Upper lobe of right lung (tissue), 1 donor: ENCODE measurements around the gene CDKAL1. TPM values are rescaled to one million over a fixed set of nuclear protein-coding genes. Genes with fewer than 3 reads are reported as not detected.
"Not testable (repeated sequence)": the region's sequence is repeated elsewhere in the genome, so short reads cannot be mapped to it uniquely, and the experiment has no call there.

Experiments used
- ATAC-seq: fragments of 200-7000 bp; cut with Tn5 transposase; one replicate; pipeline ENCODE4 v1.9.1; 2020; ENCODE audit warnings: mild to moderate bottlenecking, moderate library complexity
- DNase-seq: peaks from one replicate; pipeline ENCODE4 v3.0.0-alpha.2; 2020
- H3K27ac ChIP-seq: fragments of 200-600 bp; one replicate; pipeline ENCODE4 v1.8.0; 2022
- H3K27me3 ChIP-seq: fragments of 200-600 bp; one replicate; pipeline ENCODE4 v1.8.0; 2022; ENCODE audit warnings: mild to moderate bottlenecking
- H3K36me3 ChIP-seq: fragments of 200-600 bp; one replicate; pipeline ENCODE4 v1.8.0; 2022
- H3K4me1 ChIP-seq: fragments of 200-600 bp; one replicate; pipeline ENCODE4 v1.8.0; 2022
- H3K4me3 ChIP-seq: fragments of 200-600 bp; one replicate; pipeline ENCODE4 v1.8.0; 2022; ENCODE audit warnings: mild to moderate bottlenecking
- H3K9me3 ChIP-seq: fragments of 200-600 bp; one replicate; pipeline ENCODE4 v1.8.0; 2022
- intact Hi-C: fragments of 100-400 bp; cut with DNase I; formaldehyde crosslinking; loops from one replicate; pipeline ENCODE4 v1.11.0; 2022
- total RNA-seq: library from RNA; stranded (reverse); fragmentation: NEBNext Ultra II Directional; extraction: Animal tissue kit (Norgen Biotek cat#: 25700); gene quantifications from one replicate; pipeline ENCODE4 v1.2.1, GENCODE V29; 2021
- TF ChIP-seq, protein P1 (sequence below): fragments of 200-600 bp; IDR thresholded peaks from one replicate; pipeline ENCODE4 v1.8.0; 2022; ENCODE audit warnings: antibody characterized with exemption
- donor health status: DM: no; HTN: yes; CAD: no; lungs with severe emphysema.

CDKAL1 gene
- total RNA-seq, 1 donor from 2014 or later = 16.0 TPM

DNA sequence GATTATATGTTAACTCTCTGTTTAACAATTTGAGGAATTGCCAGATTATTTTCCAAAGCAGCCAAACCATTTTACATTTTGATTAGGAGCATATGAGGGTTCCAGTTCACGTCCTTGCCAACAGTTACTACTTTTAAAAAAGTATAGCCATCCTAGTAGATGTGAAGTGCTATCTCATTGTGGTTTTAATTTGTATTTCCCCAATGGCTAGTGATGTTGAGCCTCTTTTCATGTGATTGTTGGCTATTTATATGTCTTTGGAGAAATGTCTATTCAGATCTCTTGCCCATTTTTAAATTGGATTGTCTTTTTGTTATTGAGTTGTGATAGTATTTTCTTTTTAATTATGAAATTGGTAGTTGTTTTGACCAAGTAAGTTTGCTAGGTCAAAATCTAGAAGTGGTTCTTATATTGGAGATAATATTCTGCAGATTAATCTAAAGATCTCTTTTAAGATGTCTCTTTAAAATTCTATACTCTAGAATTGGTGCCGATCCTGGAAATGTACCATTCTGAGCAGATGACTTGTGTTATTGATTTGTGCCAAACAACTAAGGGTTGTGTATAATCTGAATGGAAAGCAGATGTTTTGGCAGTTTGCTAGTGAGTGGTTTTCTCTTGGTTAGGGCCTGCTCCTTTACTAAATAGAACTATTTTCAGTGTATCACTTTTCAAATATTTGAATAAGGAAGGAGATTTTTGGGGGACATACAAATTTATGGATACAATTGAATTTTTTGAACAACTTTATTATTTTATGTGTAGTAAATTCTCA is 99.5 kb downstream of the CDKAL1 start:
- H3K9me3 ChIP-seq = no peaks in the 10 kb centered on the region
- no peaks in the 10 kb centered on the region for H3K27me3 ChIP-seq
- no peak overlapping the region for H3K4me3 ChIP-seq
- no peaks in the 10 kb centered on the region for H3K36me3 ChIP-seq
- TF ChIP-seq, protein P1, sequence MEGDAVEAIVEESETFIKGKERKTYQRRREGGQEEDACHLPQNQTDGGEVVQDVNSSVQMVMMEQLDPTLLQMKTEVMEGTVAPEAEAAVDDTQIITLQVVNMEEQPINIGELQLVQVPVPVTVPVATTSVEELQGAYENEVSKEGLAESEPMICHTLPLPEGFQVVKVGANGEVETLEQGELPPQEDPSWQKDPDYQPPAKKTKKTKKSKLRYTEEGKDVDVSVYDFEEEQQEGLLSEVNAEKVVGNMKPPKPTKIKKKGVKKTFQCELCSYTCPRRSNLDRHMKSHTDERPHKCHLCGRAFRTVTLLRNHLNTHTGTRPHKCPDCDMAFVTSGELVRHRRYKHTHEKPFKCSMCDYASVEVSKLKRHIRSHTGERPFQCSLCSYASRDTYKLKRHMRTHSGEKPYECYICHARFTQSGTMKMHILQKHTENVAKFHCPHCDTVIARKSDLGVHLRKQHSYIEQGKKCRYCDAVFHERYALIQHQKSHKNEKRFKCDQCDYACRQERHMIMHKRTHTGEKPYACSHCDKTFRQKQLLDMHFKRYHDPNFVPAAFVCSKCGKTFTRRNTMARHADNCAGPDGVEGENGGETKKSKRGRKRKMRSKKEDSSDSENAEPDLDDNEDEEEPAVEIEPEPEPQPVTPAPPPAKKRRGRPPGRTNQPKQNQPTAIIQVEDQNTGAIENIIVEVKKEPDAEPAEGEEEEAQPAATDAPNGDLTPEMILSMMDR = no peak
- intact Hi-C loops = no loop called here
- H3K4me1 ChIP-seq = no peaks in the 10 kb centered on the region
- no peak for ATAC-seq
- no peak overlapping the region for H3K27ac ChIP-seq
- no peak for DNase-seq

DNA sequence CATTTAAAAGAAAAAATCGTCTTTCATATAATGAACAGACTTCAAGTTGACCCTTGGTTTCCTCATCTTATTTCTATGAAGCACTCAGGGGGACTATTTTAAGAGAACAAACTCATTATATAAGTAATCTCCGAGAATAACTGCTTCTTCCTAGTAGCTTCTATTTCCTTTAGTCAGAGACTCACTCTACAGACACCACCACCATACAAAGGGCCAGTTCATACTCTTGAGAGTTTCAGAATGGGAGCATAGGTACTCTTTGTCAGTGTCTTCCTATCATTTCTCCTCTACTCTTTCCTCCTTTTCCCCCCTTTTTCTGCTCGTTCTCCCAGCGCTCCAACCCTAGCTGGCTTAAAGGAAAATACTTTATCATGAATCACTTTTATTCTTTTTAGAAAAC is 104.9 kb downstream of the CDKAL1 start:
- no peak overlapping the region for H3K27ac ChIP-seq
- H3K9me3 ChIP-seq = no peaks in the 10 kb centered on the region
- TF ChIP-seq, protein P1 = no peak
- no peaks in the 10 kb centered on the region for H3K4me1 ChIP-seq
- DNase-seq = no peak
- no peak for ATAC-seq
- no peak overlapping the region for H3K4me3 ChIP-seq
- intact Hi-C loops = no loop called here
- no peaks in the 10 kb centered on the region for H3K27me3 ChIP-seq
- no peaks in the 10 kb centered on the region for H3K36me3 ChIP-seq

DNA sequence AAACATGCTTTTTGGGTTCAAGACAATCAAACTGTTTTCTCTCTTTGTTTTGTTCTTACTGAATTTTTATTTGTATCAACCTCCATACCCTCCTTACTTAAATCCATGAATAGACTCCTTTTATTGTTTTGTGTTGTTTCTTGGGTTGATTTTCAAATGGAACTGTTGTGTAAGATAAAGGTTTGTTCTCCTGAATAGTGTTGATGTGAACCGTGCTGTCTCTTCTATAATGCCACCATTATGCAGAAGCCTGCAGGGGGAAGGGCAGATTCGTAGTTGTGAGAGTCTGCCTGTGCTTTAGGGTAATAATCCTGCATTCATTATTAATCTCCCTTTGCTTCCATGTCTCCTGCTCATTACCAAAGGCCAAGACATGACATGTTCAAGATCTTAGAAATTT is 105.9 kb downstream of the CDKAL1 start:
- Histone ChIP-seq H3K27me3 (no peaks in the 10 kb centered on the region), H3K4me3 (no peak overlapping the region), H3K9me3 (no peaks in the 10 kb centered on the region), H3K4me1 (no peaks in the 10 kb centered on the region), H3K27ac (no peak overlapping the region), H3K36me3 (no peaks in the 10 kb centered on the region)
- no peak for ATAC-seq
- DNase-seq = no peak
- TF ChIP-seq, protein P1 = no peak
- intact Hi-C loops = no loop called here

DNA sequence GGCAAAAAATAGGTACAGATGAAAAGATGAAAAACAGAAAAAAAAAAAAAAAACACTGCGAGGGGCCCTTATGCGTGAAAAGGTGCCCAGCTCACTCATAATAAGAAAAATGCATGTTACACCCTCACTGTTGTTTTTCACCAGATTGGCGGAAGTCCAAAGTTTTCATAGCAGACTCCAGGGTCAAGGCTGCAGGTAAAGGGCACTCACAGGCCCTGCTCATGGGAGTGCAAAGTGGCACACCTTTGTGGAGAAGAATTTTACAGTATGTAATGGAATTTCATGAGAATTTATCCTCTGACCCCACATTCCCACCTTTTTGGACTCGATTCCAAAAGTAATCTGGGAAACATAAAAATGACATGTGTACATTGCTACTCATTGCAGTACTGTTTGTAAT is 108.2 kb downstream of the CDKAL1 start:
- ATAC-seq (no peak), DNase-seq (no peak)
- Histone ChIP-seq H3K36me3 (no peaks in the 10 kb centered on the region), H3K27ac (no peak overlapping the region), H3K27me3 (no peaks in the 10 kb centered on the region), H3K4me1 (no peaks in the 10 kb centered on the region), H3K9me3 (no peaks in the 10 kb centered on the region), H3K4me3 (no peak overlapping the region)
- intact Hi-C loops = no loop called here
- TF ChIP-seq, protein P1 = no peak

DNA sequence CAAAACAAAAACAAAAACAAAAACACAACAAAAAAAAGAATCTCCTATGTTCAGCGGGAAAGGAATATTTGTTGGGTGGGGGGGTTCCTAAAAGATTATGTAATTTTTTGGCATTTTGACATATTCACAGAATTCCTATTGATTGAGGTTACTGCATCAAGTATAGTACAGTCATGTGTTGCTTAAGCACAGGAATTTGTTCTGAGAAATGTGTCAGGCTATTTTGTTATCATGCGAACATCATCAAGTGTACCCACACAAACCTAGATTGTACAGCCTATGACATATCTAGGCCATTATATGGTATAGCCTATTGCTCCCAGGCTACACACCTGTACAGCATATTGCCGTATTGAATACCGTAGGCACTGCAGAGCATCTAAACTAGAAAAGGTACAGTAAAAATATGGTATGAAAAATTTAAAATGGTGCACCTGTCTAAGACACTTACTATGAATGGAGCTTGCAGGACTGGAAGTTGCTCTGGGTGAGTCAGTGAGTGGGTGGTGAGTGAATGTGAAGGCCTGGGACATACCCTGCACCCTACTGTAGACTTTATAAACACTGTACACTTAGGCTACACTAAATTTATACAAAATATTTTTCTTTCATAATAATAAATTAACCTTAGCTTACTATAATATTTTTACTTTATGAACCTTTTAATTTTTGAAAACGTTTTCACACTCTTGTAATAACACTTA is 110.6 kb downstream of the CDKAL1 start:
- Histone ChIP-seq H3K4me3 (no peak overlapping the region), H3K27ac (no peak overlapping the region), H3K36me3 (no peaks in the 10 kb centered on the region), H3K27me3 (no peaks in the 10 kb centered on the region), H3K4me1 (no peaks in the 10 kb centered on the region), H3K9me3 (no peaks in the 10 kb centered on the region)
- intact Hi-C loops = no loop called here
- no peak for ATAC-seq
- TF ChIP-seq, protein P1 = no peak
- no peak for DNase-seq

DNA sequence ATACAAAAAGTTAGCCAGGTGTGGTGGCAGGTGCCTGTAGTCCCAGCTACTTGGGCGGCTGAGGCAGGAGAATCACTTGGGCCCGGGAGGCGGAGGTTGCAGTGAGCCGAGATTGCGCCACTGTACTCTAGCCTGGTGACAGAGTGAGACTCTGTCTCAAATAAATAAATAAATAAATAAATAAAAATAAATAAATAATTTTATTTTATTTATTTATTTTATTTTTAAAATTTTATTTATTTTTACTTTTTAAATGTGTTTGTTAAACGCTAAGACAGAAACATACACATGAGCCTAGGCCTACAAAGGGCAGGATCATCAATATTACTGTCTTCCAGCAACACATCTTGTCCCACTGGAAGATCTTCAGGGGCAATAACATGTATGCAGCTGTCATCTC is 111.3 kb downstream of the CDKAL1 start:
- H3K9me3 ChIP-seq, H3K36me3 ChIP-seq, H3K27ac ChIP-seq, ATAC-seq, DNase-seq, H3K4me1 ChIP-seq, intact Hi-C loops, H3K4me3 ChIP-seq, H3K27me3 ChIP-seq: not testable (repeated sequence)
